Psoas muscle (tissue), 8 donors: ENCODE results near the gene CFAP65. TPM values are rescaled to one million over a fixed set of nuclear protein-coding genes. Genes with fewer than 3 reads are reported as not detected.
A peak's percentile ranks its signal among the peaks of the same experiment; 100 is the strongest.

Experiments used
- ATAC-seq, 4 donors: fragments of 200-7000 bp; cut with Tn5 transposase; one replicate each; pipeline ENCODE4 v1.9.1; 2020; ENCODE audit warnings: moderate library complexity in 3 of 4, mild to moderate bottlenecking in 2 of 4
- DNase-seq, 2 donors: peaks; one replicate each; pipeline ENCODE4 v3.0.0-alpha.2; 2020
- H3K27ac ChIP-seq: fragments of 200-600 bp; one replicate; pipeline ENCODE4 v1.8.0; 2022
- H3K27me3 ChIP-seq, 3 donors: fragments of 200-600 bp in 1 of 3; one replicate each; pipeline versions ENCODE4 v1.6.1 to v1.8.0; 2013 to 2022; ENCODE audit warnings: low read length in 2 of 3, mild to moderate bottlenecking in 2 of 3, moderate library complexity in 1 of 3; ENCODE audit not compliant: insufficient read depth in 3 of 3
- H3K36me3 ChIP-seq, 2 donors: fragments of 200-600 bp in 1 of 2; one replicate each; pipeline versions ENCODE4 v1.6.1 to v1.8.0; 2013 to 2022; ENCODE audit warnings: low read depth in 1 of 2, mild to moderate bottlenecking in 1 of 2, moderate library complexity in 1 of 2; ENCODE audit not compliant: insufficient read depth in 1 of 2
- H3K4me1 ChIP-seq: fragments of 200-600 bp; one replicate; pipeline ENCODE4 v1.8.0; 2022
- H3K4me3 ChIP-seq: fragments of 200-600 bp; one replicate; pipeline ENCODE4 v1.8.0; 2022; ENCODE audit warnings: mild to moderate bottlenecking
- H3K9me3 ChIP-seq: fragments of 200-600 bp; one replicate; pipeline ENCODE4 v1.8.0; 2022
- WGBS, 3 donors: extraction: QIAGEN DNeasy Blood & Tissue Kit; methylation state at CpG; one replicate each; pipeline versions ENCODE4 v1.1.6 to v1.1.7; 2013; 5-methylcytosine and 5-hydroxymethylcytosine counted together
- intact Hi-C, 2 donors: fragments of 100-400 bp; cut with DNase I; formaldehyde crosslinking; loops; one replicate each; pipeline versions ENCODE4 v1.11.0 to v1.14.2; 2022
- polyA plus RNA-seq, 3 donors: library from polyadenylated mRNA; stranded (reverse); fragments of 200-250 nt; gene quantifications; one replicate each; pipeline ENCODE4 v1.2.3, GENCODE V29; 2013
- total RNA-seq, 4 donors: library from RNA; stranded (reverse); fragmentation: NEBNext Ultra II Directional in 2 of 4; extraction: Animal tissue kit (Norgen Biotek cat#: 25700) in 2 of 4; gene quantifications; one replicate each; pipeline versions ENCODE4 v1.2.1 to v1.2.4, GENCODE V29; 2021 to 2023
- TF ChIP-seq, protein P1 (sequence below): fragments of 200-600 bp; IDR thresholded peaks from one replicate; pipeline ENCODE4 v1.8.0; 2022; ENCODE audit warnings: antibody characterized with exemption
- donor health status: healthy with polysubstance abuse.
- donor health status: DM: no; HTN: no; CAD: no; lungs with moderate emphysema.
- donor health status: Bipolar disorder and iron deficiency.
- donor health status: healthy.
- donor health status: DM: yes; HTN: yes; CAD: no.
- donor health status: DM: no; HTN: no; CAD: no.
- donor health status: DM: no; HTN: no; CAD: no.
- donor health status: DM: yes; HTN: yes; CAD: no.

Gene CFAP65
- total and polyA plus RNA-seq, 7 donors: not detected

DNA sequence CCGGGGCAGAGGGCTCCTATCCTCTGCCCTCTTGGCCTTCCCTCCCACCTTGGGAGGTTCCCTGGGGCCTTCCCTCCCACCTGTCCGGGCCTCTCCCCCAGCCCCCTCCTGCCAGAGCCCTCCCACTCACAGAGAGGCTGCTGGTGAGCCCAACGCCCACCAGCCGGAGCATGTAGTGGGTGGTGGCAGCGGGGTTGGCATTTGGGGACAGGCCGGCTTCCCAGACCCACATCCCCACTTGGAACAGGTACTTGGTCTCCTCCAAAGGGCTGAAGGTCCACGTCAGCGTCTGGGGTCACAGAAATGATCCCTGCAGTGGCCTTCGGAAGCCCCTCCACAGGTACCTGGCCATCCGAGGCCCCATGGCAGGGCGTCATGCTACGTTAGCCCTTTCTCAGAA lies 19.3 kb downstream of the CFAP65 start:
- Histone ChIP-seq H3K27me3 (no peaks in the 10 kb centered on the region), H3K27ac (no peak overlapping the region), H3K9me3 (no peaks in the 10 kb centered on the region), H3K4me1 (no peaks in the 10 kb centered on the region), H3K36me3 (no peaks in the 10 kb centered on the region), H3K4me3 (no peak overlapping the region)
- DNase-seq (peak in 1 of 2 donors; percentile 28), ATAC-seq (no peak)
- WGBS, 3 donors: 87 to 88% (median 88%) methylated on average over 12 of the region's 12 CpGs
- intact Hi-C loops: no loop called here
- TF ChIP-seq, protein P1, sequence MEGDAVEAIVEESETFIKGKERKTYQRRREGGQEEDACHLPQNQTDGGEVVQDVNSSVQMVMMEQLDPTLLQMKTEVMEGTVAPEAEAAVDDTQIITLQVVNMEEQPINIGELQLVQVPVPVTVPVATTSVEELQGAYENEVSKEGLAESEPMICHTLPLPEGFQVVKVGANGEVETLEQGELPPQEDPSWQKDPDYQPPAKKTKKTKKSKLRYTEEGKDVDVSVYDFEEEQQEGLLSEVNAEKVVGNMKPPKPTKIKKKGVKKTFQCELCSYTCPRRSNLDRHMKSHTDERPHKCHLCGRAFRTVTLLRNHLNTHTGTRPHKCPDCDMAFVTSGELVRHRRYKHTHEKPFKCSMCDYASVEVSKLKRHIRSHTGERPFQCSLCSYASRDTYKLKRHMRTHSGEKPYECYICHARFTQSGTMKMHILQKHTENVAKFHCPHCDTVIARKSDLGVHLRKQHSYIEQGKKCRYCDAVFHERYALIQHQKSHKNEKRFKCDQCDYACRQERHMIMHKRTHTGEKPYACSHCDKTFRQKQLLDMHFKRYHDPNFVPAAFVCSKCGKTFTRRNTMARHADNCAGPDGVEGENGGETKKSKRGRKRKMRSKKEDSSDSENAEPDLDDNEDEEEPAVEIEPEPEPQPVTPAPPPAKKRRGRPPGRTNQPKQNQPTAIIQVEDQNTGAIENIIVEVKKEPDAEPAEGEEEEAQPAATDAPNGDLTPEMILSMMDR: no peak

DNA sequence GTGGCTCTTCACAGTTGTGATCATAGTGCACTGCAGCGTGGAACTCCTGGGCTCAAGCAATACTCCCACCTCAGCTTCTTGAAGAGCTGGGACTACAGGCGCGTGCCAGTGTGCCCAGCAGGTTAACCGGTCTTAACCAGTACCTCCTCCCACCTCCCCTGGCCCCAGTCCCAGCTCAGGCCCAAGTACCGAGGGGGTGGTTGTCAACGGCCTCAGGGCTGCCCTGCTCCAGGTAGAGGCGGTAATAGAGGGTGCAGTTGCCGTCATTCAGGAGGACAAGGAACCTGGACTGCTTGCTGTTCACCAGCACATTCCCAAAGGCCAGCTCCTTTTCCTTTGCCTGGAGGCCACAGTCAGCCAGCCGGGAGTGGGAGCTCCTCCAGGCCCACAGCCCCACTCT lies 19.7 kb downstream of the CFAP65 start:
- no peaks in the 10 kb centered on the region for H3K36me3 ChIP-seq
- WGBS, 3 donors: 88 to 91% (median 90%) methylated on average over 9 of the region's 9 CpGs
- TF ChIP-seq, protein P1: no peak
- H3K9me3 ChIP-seq: no peaks in the 10 kb centered on the region
- peak in 1 of 2 donors; percentile 44 for DNase-seq
- intact Hi-C loops: no loop called here
- H3K4me3 ChIP-seq: no peak overlapping the region
- H3K27ac ChIP-seq: no peak overlapping the region
- no peaks in the 10 kb centered on the region for H3K27me3 ChIP-seq
- ATAC-seq: no peak
- no peaks in the 10 kb centered on the region for H3K4me1 ChIP-seq

DNA sequence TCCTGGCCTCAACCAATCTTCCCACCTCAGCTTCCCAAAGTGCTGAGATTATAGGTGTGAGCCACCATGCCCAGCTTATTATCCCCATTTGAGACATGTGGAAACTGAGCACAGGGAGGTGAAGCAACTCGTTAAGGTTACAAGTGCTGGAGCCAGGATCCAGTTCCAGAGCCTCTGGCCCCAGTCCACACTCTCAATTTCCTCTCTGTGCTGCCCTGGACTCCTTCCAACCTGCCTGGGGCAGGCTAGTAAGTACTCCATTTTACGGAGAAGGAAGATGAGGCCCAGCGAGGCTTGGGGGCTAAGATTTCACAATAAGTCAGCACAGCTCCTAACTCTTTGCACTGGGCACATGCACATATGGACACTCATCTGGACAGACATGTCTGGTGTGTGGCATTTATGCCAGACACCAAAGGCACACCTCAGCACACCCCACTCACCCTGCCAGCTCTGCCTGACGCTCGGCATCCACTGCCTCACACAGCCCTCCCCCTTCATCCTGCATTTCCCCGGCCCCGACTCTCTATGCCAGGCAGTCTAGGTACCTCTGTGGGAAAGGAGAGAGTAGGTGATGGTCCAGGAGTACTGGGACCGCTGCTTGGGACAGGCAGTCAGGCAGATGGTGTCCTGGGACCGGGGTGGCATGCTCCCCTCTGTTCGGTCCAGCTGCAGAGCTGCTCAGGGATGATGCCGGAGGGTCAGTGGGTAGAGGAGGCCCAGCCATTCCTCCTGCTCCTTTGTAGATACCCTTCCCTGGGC lies 20.5 kb downstream of the CFAP65 start:
- DNase-seq: peak in 1 of 2 donors; percentile 37
- no peak for ATAC-seq
- Histone ChIP-seq H3K36me3 (no peaks in the 10 kb centered on the region), H3K27ac (no peak overlapping the region), H3K4me3 (no peak overlapping the region), H3K27me3 (no peaks in the 10 kb centered on the region), H3K4me1 (no peaks in the 10 kb centered on the region), H3K9me3 (no peaks in the 10 kb centered on the region)
- TF ChIP-seq, protein P1: no peak
- WGBS, 3 donors: 64 to 69% (median 68%) methylated on average over 11 of the region's 11 CpGs
- intact Hi-C loops: no loop called here

DNA sequence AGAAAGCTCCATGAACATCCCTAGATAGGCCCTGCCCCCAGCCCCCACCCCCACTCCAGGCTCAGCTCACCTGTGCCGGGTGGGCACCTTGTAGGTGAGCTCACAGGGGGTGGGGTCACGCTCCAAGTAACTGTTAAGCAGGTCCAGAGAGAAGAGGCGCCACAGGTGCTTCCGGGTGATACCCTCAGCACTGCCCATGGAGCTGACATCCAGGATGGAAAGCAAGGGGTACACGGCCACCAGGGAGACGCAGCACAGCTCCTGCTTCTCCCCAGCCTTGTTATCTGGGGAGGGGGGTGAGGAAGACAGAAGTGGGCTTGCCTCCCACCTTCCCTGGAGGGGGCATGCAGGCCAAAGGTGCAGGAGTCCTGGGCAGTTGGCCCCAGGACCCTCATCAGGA lies 21.9 kb downstream of the CFAP65 start:
- H3K4me3 ChIP-seq: no peak overlapping the region
- ATAC-seq: no peak
- H3K9me3 ChIP-seq: no peaks in the 10 kb centered on the region
- H3K4me1 ChIP-seq: no peaks in the 10 kb centered on the region
- no peaks in the 10 kb centered on the region for H3K27me3 ChIP-seq
- intact Hi-C loops: no loop called here
- H3K36me3 ChIP-seq: no peaks in the 10 kb centered on the region
- 85 to 91% (median 89%) methylated on average over 5 to 6 of the region's 6 CpGs for whole genome bisulfite sequencing, 3 donors
- H3K27ac ChIP-seq: no peak overlapping the region
- DNase-seq: peak in 1 of 2 donors; percentile 14
- TF ChIP-seq, protein P1: no peak

DNA sequence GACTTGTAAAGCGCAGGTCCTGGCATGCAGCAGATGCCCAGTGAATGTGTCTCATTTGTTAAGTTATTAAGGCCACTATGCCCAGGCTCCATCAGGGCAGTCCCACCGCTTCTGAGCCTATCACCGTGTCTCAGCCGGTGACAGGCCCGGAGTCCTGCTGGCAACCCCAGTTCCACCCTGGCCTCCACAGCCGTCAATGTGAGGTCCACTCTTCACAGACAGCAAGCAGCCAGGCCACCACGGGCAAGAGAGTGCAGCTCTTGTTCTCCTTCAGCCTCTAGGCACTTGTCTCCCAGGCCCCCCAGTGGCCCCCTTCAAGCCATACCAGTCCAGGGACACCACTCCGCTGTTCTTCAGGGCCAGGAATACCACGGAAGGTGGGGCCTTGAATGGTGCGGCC lies 22.6 kb downstream of the CFAP65 start:
- no peaks in the 10 kb centered on the region for H3K4me1 ChIP-seq
- ATAC-seq (no peak), DNase-seq (no peak)
- no peaks in the 10 kb centered on the region for H3K27me3 ChIP-seq
- H3K36me3 ChIP-seq: no peaks in the 10 kb centered on the region
- H3K4me3 ChIP-seq: no peak overlapping the region
- TF ChIP-seq, protein P1: no peak
- WGBS, 3 donors: 82 to 89% (median 88%) methylated on average over 10 of the region's 10 CpGs
- H3K9me3 ChIP-seq: no peaks in the 10 kb centered on the region
- intact Hi-C loops: no loop called here
- no peak overlapping the region for H3K27ac ChIP-seq
